Ascending aorta (tissue), 2 donors: ENCODE results near the gene LEFTY1. TPM values are rescaled to one million over a fixed set of nuclear protein-coding genes. Genes with fewer than 3 reads are reported as not detected.

Experiments
- DNase-seq, 2 donors: peaks; one replicate each; pipeline ENCODE4 v3.0.0-alpha.2; 2019; ENCODE audit warnings: low spot score in 2 of 2
- H3K27ac ChIP-seq, 2 donors: fragments of 200-600 bp; sonication (generic); one replicate each; pipeline ENCODE4 v1.5.1; 2016 to 2017; ENCODE audit warnings: mild to moderate bottlenecking in 1 of 2
- H3K27me3 ChIP-seq: fragments of 200-600 bp; sonication (generic); one replicate; pipeline ENCODE4 v1.5.1; 2017
- H3K36me3 ChIP-seq, 2 donors: fragments of 200-600 bp; sonication (generic); one replicate each; pipeline ENCODE4 v1.5.1; 2016
- H3K4me1 ChIP-seq, 2 donors: fragments of 200-600 bp; sonication (generic); one replicate each; pipeline ENCODE4 v1.5.1; 2016 to 2017; ENCODE audit warnings: mild to moderate bottlenecking in 1 of 2
- H3K4me3 ChIP-seq, 2 donors: fragments of 200-600 bp; sonication (generic); one replicate each; pipeline ENCODE4 v1.5.1; 2016 to 2017; ENCODE audit warnings: mild to moderate bottlenecking in 1 of 2
- H3K9me3 ChIP-seq, 2 donors: fragments of 200-600 bp; sonication (generic); one replicate each; pipeline ENCODE4 v1.5.1; 2016
- intact Hi-C: fragments of 100-400 bp; cut with DNase I; formaldehyde crosslinking; loops from one replicate; pipeline ENCODE4 v1.15.1; 2023
- total RNA-seq: library from RNA; depleted of rRNA; stranded (reverse); fragments of >200 nt; gene quantifications from one replicate; pipeline ENCODE4 v1.1.0, GENCODE V29; 2016
- TF ChIP-seq, protein P1 (sequence below), 3 experiments: fragments of 200-600 bp in 2 of 3; fragments of 450-650 bp in 1 of 3; sonication (generic) in 2 of 3; IDR thresholded peaks; one replicate each; pipeline ENCODE4 v1.5.1; 2016 to 2019; ENCODE audit warnings: antibody characterized with exemption in 3 of 3, mild to moderate bottlenecking in 1 of 3, moderate library complexity in 1 of 3

LEFTY1 gene
- total RNA-seq, 1 donor from 2014 or later, result not detected

DNA sequence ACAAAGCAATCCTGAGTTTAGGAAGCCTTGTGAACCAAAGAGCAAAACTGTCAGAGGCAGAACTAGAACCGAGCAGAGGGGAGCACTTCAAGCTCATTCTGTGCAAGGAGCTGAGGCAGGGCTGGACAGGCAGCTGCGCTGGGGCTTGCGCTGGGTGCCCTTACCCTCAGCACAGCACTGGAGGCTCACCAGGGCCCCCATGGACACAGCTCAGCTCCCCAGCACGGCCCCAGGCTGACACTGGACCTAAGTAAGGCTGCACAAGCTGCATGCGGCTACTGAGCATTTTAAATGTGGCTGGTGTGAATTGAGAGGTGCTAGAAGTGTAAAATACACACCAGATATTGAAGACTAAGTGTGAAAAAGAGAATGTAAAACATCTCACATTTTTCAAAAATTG is 28.8 kb downstream of the LEFTY1 start:
- TF ChIP-seq, protein P1, sequence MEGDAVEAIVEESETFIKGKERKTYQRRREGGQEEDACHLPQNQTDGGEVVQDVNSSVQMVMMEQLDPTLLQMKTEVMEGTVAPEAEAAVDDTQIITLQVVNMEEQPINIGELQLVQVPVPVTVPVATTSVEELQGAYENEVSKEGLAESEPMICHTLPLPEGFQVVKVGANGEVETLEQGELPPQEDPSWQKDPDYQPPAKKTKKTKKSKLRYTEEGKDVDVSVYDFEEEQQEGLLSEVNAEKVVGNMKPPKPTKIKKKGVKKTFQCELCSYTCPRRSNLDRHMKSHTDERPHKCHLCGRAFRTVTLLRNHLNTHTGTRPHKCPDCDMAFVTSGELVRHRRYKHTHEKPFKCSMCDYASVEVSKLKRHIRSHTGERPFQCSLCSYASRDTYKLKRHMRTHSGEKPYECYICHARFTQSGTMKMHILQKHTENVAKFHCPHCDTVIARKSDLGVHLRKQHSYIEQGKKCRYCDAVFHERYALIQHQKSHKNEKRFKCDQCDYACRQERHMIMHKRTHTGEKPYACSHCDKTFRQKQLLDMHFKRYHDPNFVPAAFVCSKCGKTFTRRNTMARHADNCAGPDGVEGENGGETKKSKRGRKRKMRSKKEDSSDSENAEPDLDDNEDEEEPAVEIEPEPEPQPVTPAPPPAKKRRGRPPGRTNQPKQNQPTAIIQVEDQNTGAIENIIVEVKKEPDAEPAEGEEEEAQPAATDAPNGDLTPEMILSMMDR (IDR thresholded peaks at IDR 0.05), result no peak
- Histone ChIP-seq H3K4me3 (no peak overlapping the region), H3K27me3 (no peaks in the 10 kb centered on the region), H3K27ac (no peak overlapping the region), H3K4me1 (peaks cover 0 to 3% of the 10 kb centered on the region in 2 donors), H3K9me3 (no peaks in the 10 kb centered on the region), H3K36me3 (peaks cover 56 to 78% of the 10 kb centered on the region in 2 donors)
- intact Hi-C loops, result no loop called here
- DNase-seq, result no peak

DNA sequence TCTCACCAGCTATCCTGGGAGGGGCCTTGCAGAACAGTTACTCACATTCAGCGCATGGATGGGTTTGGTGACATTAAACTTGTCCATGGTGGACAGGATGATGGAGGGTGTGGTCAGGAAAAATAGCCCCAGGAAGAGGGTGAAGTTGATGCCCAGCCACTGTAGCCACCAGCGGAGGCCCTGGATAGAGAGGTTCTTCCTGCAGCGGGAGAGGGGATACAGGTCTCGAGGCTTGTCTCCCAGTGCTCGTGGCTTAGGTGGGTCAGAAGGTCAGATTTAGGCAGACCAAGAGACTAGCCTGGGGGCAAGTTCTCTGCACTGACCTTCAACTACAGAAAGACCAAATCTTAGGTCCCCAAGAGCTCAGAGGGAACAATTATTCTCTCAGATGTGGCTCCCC is 29.8 kb downstream of the LEFTY1 start:
- Histone ChIP-seq H3K4me3 (no peak overlapping the region), H3K36me3 (peaks cover 63 to 83% of the 10 kb centered on the region in 2 donors), H3K27ac (no peak overlapping the region), H3K27me3 (no peaks in the 10 kb centered on the region), H3K9me3 (no peaks in the 10 kb centered on the region), H3K4me1 (peaks cover 0 to 3% of the 10 kb centered on the region in 2 donors)
- no peak for DNase-seq
- TF ChIP-seq, protein P1 (IDR thresholded peaks at IDR 0.05), result no peak
- intact Hi-C loops, result no loop called here

DNA sequence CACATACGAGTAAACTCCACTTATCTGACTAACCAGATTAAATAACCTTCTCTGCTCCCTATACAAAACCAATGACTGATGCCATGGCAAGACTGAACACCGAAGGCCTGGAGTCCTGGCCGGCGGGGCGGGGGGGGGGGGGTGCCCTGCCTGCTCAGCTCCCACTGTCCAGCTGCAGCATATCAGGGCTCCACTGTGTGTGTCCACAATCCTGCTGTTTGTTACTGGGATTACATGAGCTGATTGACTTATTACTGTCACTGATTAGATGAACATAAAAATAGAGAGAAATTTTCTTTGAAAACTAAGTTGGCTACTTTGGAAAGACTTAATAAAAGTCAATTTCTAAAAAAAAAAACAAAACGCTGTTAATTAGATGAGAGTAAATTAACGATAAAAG is 31.7 kb downstream of the LEFTY1 start:
- Histone ChIP-seq H3K9me3 (no peaks in the 10 kb centered on the region), H3K4me3 (no peak overlapping the region), H3K27ac (no peak overlapping the region), H3K36me3 (peaks cover 59 to 88% of the 10 kb centered on the region in 2 donors), H3K4me1 (no peaks in the 10 kb centered on the region), H3K27me3 (no peaks in the 10 kb centered on the region)
- intact Hi-C loops, result no loop called here
- no peak for DNase-seq
- TF ChIP-seq, protein P1 (IDR thresholded peaks at IDR 0.05), result no peak

DNA sequence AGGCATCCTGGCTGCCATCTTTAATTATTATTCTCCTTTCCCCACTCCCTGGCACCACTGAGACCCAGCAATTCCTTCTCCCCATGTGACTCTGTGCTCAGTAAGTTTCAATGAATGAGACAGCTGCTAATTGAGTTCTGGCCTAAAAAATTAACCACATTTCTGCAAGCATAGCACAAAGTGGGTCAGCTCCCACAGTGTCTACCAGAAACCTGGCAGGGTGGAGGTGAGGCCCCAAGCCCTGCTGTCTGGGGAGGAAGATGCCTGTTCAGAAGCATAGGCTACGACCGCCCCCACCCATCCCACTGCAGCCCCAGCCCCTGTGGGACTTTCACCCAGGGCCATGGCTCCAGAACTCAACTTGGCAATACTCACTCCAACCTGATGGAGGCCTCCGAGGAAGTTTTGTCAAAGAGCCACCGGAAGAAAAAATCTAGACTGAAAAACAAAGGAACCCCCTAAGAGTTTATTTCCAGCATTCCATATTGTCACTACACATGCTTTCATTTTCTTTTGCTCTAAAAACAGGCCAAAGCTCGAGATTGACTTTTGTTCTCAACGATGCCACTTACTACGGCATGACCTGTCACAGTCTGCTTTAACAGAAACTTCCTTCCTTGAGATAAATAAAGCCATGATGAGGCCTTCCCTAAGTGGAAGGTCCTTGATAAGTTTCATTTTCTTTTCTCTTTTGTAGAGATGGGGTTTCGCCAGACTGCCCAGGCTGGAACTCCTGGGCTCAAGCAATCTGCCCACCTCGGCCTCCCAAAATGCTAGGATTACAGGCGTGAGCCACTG is 33.2 kb downstream of the LEFTY1 start:
- Histone ChIP-seq H3K4me3 (no peak overlapping the region), H3K4me1 (no peaks in the 10 kb centered on the region), H3K27ac (no peak overlapping the region), H3K9me3 (no peaks in the 10 kb centered on the region), H3K27me3 (no peaks in the 10 kb centered on the region), H3K36me3 (peaks cover 59 to 87% of the 10 kb centered on the region in 2 donors)
- TF ChIP-seq, protein P1 (IDR thresholded peaks at IDR 0.05), result no peak
- intact Hi-C loops, result no loop called here
- no peak for DNase-seq

DNA sequence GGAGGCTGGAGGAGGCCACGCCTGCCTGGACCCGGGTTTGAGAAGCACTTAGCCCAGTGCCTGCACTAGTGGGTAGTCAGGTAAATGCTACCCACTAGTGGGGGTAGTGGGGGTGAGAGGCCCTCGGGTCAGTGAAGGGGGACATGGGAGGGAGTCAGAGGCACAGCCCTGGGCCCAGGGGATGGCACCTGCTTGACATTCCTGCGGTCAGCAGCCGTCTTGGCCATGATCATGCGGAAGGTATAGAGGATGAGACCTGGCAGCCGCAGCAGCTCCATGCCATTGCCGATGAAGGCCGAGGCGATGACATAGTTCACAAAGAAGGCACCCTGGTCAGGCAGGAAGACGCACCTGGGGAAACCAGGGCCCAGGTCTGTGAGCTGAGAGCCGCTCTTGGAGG is 35.5 kb downstream of the LEFTY1 start:
- no peak overlapping the region for H3K27ac ChIP-seq
- H3K9me3 ChIP-seq, result no peaks in the 10 kb centered on the region
- H3K4me1 ChIP-seq, result no peaks in the 10 kb centered on the region
- no peak for DNase-seq
- H3K27me3 ChIP-seq, result no peaks in the 10 kb centered on the region
- peaks cover 45 to 72% of the 10 kb centered on the region in 2 donors for H3K36me3 ChIP-seq
- H3K4me3 ChIP-seq, result no peak overlapping the region
- intact Hi-C loops, result no loop called here
- TF ChIP-seq, protein P1 (IDR thresholded peaks at IDR 0.05), result no peak
